ENCODE measurements around the gene LCN6. TPM values are rescaled to one million over a fixed set of nuclear protein-coding genes. Genes with fewer than 3 reads are reported as not detected.
"Not testable (repeated sequence)": the region's sequence is repeated elsewhere in the genome, so short reads cannot be mapped to it uniquely, and the experiment has no call there.

Gene LCN6
- total RNA-seq, 1 donor from 2014 or later: not detected

DNA sequence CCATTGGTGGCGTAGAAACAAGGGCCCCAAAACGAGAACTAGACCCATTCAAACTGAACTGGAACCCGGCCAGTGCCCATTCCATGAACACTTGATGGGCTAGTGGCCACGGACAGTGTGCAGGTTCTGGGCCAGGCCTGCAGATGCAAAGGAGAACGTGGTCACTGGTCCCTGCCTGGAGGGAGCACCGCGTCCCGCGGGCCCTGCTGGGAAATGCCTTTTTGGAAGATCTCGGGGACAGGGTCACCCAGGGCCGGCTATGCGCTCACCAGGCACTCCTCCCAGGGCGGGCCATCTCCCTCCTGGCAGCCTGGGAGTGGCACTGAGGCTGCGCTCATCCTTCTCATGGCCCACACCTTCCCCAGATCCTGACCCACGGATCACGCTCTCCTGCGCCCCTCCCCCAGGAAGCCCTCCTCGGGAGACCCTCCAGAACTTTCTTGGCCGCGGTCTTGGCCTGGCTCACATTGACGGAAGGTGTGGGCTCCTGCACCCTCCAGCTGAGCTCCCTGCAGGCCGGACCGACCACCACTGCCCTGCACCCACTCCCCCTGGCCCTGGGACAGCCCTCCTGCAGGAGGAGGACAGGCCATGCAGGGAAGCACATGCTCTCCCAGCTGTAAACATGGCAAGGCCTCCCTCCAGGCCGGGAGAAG, 38.7 kb downstream of the LCN6 start:
- no peak for DNase-seq

DNA sequence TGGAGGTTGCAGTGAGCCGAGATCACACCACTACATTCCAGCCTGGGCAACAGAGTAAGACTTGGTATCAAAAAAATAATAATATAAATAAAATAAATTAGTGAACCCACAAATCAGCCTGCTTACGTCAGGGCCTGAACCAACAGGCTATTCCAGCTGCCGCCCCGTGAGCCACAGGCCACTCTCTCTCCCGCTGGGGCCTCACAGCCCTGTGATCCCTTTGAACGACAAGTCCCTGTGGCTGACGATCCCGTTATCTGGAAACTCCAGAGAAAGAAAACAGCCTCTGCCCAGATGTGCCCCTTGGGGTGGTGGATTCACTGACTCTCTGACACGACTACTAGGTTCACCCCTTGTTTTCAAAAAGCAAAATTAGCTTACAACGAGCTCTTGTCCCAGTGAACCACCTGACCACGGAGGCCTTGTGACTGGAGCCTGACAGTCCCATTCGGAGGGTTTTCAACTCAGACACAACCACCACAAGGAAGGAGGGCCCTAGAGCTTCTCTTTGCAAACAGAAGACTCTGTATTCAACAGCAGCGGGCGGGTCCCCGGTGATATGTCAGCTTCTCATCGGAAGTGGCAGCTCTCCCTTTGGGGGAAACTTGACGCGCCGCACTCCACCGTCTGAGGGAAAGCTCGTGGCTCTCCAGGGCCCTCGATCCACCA, 40.3 kb downstream of the LCN6 start:
- DNase-seq: no peak

DNA sequence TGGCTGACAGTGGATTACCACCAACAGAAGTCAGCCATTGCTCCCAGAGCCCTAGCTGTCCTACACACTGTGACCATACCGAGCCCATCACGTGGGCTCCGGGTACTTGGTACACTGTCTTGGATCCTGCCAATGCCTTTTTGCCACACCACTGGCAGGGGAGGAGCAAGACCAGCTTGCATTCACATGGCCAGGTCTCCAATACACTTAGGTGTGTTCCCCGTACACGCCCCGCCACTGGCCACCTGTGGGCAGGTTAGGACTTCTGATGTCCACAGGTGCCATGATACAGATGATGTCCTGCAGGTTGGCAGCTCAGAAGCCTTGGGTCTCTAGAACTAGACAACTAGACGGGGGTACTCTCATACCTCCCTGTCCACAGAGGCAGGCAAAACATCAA, 41.3 kb downstream of the LCN6 start:
- DNase-seq: no peak

DNA sequence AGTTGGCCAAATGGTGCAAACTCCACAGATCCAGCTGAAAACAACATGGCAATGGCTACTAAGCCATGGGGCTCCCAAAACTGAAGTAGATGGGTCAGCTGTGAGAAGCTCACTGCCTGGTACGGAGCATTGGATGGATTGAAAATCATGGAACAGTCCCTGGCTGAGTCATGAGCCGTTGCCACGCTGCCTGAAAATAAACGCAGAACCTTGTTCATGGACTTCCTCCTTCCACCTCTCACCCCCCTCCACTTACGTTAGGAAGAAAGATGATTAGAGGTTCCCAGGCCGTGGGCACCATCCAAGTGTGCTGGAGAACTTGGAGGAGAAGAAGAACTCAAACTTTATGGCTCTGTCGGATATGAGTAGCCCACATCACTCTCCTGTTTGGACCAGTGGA, 42.8 kb downstream of the LCN6 start:
- no peak for DNase-seq

DNA sequence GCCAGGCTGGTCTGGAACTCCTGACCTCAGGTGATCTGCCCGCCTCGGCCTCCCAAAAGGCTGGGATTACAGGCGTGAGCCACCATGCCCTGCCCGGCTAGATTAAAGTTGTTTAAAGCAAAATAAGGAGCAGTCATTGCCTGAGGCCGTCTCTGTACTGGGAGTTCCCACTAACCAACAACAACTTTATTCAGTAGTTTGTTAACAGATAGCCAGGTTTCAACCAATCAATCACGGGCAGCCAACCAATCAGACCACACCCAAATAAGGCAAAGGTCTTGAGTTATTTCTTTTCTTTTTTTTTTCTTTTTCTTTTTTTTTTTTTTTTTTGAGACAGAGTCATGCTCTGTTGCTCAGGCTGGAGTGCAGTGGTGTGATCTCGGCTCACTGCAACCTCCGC, 43.6 kb downstream of the LCN6 start:
- DNase-seq: not testable (repeated sequence)

DNA sequence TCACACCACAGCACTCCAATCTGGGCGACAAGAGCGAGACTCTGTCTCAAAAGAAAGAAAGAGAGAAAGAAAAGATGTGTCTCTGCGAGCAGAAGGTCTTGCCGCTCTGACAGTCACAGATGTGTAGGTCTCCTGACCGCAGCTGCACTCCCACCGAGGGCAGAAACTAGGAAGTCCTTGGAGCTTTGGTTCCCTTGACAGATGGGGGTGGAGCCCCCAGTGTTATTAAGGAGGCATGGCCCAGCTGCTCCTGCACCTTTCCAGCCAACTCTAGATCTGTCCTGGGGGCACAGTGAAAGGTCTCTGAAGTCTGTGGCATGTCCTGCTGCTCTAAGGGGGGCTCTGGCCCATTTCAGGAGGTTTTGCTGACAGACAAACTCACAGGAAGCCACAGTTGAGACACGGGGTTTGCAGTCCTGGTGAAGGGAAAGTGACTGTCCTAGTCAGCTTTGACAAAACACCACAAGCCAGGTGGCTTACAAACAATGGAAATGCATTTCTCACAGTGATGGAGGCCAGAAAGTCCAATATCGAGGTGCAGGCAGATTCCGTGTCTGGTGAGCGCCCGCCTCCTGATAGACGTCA, 45.0 kb downstream of the LCN6 start:
- DNase-seq: no peak

DNA sequence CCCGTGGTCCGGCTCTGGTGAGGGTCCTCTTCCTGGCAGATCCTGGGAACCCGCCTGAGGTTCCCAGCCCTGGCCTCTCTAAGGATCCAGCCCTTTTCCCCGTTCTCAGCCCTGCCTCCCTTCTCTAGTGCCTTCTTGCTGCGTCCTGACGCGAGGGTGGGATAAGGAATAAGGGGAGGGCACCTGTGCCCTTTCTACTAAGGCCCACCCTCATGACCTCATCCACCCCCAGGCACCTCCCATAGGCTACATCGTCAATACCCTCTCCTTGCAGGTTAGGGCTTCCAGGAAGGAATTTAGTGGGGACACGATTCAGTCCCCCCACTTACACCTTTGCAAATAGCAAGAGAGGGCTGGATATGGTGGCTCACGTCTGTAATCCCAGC, 46.7 kb downstream of the LCN6 start:
- DNase-seq: no peak

DNA sequence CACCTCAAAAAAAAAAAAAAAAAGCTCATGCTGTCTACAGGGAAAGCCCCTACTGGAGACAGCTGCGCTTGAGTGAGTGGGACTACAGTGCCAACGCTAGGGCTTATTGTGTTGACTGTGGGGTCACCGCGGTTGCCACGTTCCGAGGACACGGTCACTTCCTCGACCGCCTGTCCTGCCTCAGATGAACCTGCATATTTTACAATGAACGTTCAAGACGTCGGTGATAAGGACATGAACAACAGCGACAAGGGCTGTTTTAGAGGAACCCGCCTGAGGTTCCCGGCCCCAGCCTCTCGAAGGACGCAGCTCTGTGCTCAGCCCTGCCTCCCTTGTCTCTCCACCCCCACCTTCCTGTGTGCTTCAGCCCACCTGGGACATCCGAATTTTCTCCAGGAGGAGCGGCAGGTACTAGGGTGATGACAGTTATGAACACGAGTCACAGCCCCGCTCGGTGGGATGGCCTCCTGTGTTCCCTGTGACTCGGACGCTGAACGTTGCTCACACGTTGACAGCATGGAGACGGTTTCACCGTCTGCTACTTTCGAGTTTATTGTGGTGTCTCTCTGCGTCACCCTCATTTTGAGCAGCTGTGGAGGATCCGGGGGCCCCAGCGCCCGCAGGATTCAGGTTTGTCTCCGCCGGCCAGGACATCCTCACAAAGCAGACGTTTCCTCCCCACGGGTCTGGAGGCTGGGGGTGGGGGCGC, 47.2 kb downstream of the LCN6 start:
- DNase-seq: peak; percentile 64

DNA sequence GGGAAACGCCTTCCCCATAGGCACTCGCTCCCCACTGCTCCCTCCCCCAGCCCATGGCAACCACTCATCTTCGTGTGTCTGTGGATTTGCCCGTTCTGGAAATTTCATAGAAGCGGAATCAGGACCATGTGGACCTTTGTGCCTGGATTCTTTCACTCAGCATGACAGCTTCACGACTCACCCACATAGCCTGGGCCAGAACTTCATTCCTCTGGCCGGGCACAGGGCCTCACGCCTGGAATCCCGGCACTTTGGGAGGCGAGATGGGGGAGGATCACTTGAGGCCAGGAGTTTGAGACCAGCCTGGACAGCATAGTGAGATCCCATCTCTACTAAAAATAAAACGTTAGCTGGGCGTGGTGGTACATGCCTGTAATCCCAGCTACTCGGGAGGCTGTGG, 48.0 kb downstream of the LCN6 start:
- DNase-seq: no peak

DNA sequence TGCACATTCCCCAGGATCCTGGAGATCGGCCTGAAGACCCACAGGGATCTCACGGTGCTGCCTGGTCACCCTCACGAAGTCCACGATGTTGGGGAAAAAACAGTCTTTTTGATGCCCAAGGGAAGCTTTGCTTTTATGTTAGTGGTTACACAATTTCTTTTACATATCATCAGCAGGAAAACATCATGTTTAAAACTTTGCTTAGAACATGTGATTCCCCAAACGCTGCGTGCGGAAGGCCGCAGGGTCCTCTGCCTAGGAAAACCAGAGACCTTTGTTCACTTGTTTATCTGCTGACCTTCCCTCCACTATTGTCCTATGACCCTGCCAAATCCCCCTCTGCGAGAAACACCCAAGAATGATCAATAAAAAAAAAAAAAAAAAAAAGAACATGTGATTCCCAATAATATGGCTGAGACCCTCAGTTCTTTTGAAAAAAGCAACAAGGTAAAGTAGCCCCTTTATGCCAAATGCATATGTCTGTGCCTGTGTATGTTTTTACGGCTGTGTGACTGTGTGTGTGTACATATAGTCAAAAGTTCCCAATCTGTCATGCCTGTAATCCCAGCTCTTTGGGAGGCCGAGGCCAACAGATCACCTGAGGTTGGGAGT, 49.6 kb downstream of the LCN6 start:
- DNase-seq: no peak

DNA sequence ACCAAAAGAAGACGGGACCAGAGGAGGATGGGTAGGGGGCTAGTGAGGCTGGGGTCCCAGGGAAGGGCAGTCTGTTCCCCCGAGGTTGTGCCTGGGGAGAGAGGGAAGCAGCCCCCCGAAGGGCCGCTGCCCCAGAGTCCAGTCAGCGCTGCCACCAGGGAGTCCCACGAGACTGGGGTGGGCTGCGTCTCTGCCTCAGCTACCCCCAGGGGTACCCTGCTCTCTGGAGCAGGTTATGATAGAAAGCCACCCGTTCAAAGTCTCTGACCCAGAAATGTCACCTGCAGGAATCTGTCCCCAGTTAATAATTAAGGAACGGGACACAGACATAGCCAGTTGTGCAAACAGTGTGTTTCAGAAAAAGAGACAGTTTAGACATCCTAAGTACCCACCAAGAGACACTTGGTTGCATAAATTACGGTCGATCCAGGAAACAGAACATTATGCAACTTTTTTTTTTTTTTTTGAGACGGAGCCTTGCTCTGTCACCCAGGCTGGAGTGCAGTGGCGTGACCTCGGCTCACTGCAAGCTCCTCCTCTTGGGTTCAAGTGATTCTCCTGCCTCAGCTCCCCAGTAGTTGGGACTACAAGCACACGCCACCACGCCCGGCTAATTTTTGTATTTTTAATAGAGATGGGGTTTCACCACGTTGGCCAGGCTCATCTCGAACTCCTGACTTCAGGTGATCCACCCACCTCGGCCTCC, 50.4 kb downstream of the LCN6 start:
- no peak for DNase-seq

DNA sequence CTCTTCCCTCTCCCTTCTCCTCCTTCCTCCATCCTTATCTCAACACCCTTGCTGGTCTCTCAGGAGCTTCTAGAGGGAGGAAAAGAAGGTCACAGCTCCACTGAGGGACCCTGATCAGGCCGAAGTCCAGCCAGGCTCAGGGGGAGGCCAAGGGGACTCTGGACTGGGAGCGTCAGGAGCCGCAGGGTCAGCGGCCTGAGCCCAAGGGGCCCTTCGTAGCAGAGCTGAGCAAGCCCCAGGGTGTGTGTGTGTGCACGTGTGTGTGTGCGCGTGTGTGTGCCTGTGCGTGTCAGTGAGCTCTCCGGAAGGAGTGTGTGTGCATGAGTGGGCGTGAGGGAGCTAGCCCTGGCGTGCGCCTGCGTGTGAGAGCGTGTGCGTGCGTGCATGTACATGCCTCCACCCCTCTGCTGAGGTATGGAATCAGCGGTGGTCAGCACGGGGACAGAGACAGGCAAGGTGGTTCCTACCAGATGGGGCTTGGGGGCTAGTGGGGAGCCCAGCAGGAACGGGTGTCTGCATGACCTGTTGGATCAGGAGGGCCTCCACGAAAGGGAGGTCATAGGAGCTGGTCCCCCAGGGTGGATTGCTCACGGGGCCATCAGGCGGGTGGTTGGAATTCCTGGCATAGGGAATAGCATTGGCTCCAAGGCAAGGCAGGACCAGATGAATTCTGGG, 51.0 kb downstream of the LCN6 start:
- no peak for DNase-seq

DNA sequence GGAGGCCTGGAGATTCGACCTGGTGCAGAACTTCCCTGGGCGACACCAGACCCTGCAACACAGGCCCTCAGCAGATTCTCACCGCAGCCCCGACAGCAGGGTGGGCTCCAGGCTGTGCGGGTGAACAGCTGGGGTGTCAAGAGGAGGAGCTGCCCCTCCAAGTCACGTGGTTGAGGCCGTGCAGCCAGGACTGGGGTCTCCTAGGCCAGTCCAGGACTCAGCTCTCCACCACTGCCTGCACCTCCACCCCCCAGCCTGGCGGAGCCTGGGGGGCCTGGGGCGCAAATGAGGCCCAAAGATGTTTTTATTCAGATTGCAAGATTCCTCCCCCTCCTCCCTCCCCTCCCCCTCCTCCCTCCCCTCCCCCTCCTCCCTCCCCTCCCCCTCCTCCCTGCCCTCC, 51.8 kb downstream of the LCN6 start:
- DNase-seq: peak; percentile 56

DNA sequence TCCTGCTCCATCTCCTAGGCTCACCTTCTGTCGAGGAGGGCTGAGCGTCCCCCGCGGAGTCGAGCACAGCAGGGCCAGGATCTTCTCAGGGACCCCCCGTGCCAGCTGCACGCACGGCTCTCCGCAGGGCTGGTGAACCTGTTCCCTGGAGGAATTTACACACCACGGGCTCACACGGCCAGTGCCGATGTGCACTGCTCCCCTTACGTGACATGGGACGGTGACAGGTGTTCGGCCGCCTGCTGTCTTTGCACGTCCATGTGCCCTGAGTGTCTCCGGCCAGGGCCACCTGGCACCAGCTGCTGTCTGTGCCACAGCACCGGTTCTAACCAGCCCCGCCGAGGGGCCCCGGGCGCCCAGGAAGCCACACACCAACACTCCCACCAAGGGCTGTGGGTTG, 52.4 kb downstream of the LCN6 start:
- DNase-seq: peak; percentile 75

DNA sequence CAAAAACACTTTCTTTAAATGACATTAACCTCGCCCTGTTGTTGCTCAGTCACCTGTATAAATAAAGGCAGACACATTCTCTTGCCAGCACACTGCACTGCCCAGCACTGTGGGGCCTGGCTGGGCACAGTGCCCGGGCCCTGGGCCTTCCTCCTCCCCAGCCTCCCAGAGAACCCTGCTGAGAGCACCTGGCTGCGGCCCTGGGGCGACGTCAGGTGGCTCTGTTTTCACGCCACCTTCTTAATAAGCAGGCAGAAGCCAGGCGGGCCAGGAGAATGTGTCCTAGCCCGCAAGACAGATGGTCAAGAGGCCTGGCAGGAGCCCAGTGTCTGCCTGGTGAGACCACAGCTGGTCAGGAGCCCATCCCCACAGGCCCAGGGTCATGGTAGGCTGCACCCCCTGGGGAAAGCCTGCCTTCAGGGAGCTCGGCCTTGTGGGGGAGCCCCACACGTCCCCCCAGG, 52.9 kb downstream of the LCN6 start:
- peak; percentile 60 for DNase-seq

DNA sequence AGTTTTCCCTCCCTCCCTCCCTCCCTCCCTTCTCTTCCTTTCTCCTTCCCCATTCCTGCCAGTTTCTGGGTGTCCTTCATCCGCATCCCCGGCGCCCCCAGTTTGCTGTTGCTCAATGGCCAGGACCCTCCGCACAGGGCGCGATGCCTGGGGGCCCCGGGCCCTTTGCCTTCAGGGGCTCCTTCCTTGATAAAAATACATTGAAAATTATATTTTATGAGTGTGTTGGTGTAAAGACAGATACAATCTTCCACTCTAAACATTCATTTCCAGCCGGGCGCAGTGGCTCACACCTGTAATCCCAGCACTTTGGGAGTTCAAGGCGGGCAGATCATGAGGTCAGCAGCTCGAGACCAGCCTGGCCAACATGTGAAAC, 53.5 kb downstream of the LCN6 start:
- no peak for DNase-seq

DNA sequence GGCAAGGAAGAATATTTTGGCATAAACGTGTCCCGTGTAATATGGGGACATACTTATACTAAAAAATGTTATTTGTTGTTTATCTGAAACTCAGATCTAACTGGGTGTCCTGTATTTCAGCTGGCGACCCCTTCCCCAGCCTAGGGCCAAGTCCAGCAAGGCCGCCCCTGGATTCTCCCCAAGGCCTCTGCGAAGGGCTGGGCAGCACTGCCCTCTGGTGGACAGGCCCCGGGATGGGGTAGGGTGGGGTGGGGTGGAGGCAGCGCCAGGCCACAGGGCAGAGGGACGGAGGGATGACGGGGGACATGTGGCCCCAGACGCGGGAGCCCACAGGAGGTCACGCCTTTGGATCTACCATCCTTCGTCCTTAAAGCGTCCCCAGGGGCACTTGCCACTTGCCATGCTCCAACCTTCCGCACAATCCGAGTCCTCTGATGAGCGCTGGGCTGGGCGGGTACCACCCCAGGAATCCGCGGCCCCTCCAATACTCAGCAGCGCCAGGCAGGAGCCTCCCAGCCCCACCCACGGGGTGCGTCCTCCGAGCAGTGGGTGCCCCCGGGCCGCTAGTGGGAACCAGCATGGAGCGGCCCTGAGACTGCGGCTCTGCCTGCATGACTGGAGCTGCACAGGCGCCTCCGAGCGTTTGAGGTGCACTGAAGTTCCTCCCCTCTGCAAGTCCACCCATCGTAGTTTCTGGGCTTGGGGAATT, 54.0 kb downstream of the LCN6 start:
- no peak for DNase-seq
